NCI-H524 treated with DMSO at 0.1 percent for 48 hours (cell line): ENCODE data around the gene RFTN2.
"Not testable (repeated sequence)": the region's sequence is repeated elsewhere in the genome, so short reads cannot be mapped to it uniquely, and the experiment has no call there.

Source experiments
- DNase-seq: peaks from one replicate; lab custom pipeline; 2025; lab: John Stamatoyannopoulos, UW

Gene RFTN2

DNA sequence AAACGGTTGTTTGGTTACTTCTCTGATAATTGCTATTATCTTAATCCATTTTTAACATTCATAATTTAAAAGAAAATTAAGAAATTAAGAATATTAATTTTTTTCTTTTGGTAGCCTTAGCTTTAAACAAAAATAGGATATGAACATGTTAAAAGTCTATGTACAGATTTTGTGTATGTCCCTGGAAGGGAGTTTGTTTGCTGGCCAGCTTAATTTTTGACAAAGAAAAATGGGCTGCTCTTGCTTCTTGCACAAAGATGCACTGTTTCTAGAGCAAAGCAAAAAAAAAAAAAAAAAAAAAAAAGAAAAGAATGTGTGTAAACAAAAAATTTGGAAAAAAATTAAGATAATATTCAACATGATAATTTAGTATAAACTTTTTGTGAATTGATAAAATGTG lies 1.3 kb downstream of the RFTN2 start:
- no peak for DNase-seq

GRCh38 chr2:197673606-197674005 lies 1.8 kb downstream of the RFTN2 start:
- no peak for DNase-seq

- no peak for DNase-seq
Measured at GRCh38 chr2:197673106-197673505, 2.3 kb downstream of the RFTN2 start.

- DNase-seq, result no peak
Measured at GRCh38 chr2:197672371-197672893, 3.0 kb downstream of the RFTN2 start.

DNA sequence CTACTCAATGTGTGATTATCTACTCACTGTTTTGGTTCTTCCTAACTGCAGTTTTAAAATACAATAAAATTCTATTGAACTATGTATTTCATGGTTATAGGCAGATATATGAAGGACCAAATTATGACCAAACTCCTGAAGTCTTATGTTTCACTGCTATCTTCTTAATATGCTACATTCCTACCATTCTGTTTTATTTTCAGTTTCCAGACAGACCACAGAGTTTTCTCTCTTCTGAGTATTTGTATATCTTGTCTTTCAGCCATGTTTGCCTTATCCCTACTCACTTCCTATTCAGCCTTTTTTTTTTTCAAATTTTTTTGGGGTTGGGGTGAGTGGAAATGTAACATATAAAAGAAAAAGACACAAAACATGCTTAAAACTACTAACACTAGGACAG lies 6.3 kb downstream of the RFTN2 start:
- no peak for DNase-seq

- no peak for DNase-seq
Measured at GRCh38 chr2:197668296-197668695, 7.1 kb downstream of the RFTN2 start.

DNA sequence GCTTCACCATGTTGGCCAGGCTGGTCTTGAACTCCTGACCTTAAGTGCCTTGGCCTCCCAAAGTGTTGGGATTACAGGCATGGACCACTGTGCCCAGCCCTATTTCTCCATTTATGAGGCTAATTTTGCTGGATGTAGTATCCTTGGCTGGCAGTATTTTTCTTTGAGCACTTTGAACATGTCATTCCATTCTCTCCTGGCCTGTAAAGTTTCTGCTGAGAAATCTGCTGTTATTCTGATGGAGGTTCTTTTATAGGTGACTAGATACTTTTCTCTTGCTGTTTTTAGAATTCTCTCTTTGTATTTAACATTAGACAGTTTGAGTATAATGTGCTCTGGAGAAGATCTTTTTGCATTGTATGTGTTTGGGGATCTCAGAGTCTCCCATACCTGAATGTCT lies 9.1 kb downstream of the RFTN2 start:
- no peak for DNase-seq

- no peak for DNase-seq
Measured at GRCh38 chr2:197661626-197662025, 13.8 kb downstream of the RFTN2 start.

- no peak for DNase-seq
Measured at GRCh38 chr2:197657562-197657961, 17.8 kb downstream of the RFTN2 start.

- no peak for DNase-seq
Measured at GRCh38 chr2:197647961-197648690, 27.3 kb downstream of the RFTN2 start.

DNA sequence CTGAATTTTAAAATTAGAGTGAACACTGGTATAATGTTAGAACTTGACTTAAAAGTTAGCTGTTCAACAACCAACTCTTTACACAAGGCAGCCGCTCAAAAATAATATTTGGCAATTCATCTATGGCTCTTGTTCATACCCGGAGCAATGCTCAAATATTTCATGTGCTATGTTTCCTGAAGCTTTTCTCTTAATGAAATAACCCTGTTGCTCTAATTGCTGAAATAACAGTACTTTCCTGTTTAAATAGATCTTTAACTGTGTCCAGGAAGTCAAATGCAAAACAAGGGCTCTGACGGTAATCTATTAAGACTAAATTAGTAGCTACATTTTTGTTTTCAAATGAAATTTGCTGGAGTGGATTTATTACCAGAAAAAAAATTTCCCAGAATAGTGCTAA lies 33.7 kb downstream of the RFTN2 start:
- no peak for DNase-seq

DNA sequence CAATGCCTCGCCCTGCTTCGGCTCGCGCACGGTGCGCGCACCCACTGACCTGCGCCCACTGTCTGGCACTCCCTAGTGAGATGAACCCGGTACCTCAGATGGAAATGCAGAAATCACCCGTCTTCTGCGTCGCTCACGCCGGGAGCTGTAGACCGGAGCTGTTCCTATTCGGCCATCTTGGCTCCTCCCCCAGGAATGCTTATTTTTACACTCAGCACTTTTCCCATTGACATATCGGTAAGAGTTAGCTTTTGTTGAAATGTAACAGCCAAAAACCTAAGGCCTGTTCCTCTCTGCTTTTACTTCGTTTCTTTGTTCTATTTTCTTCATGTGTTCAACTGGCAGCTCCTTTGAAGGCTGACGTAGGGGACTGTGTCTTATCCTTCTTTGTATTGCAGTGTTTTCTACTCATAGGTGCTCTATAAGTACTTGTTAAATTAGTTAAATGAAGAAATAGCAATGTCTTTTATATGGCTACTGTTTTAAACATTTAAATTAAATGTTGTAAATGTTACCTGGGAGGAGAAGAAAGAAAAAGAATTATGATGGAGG lies 34.7 kb downstream of the RFTN2 start:
- DNase-seq, result not testable (repeated sequence)

DNA sequence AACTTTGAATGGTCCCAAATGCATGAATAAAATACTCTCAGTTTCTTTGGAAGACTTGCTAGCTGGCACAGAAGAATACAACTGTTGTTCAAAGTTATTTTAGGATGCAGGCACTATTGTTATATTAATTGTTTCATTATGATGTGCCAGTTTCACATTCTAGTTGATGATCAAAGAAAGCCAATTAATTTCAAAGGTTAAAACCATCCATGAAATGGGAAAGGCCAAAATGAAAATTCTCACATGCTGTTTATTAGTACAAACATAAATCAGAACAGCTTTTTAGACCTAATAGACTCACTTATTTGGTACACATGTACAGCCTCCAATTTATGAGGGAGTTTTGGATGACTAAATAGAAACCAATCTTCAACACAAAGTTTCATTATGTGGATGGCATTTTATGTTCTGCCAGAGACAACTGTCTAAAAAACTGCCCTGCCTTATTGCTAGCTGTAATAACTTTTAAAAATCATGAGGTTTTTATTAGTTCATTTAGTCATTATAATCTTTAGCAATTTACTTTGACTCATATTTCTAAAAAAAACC lies 42.2 kb downstream of the RFTN2 start:
- no peak for DNase-seq

DNA sequence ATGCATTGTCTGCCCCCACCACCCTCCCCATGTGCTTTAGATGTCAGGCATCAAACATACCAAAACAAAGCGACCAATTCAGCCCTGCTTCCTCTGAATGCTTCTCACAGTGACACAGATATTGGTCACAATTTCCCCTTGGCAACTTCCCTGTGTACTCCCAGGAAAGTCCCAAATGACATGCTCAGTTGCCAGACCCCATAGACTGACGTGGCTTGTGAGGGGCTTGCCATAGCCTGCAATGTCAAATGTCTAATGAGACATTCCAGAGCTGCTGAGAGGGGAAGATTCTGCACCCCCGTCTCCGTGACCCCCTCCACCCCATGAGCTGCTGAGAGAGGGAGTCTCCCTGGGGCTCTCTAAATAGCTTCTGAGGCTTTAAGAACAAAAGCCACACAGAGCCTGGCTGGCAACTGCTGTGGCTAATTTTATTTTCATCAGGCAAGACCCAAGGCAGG lies 47.3 kb downstream of the RFTN2 start:
- no peak for DNase-seq

DNA sequence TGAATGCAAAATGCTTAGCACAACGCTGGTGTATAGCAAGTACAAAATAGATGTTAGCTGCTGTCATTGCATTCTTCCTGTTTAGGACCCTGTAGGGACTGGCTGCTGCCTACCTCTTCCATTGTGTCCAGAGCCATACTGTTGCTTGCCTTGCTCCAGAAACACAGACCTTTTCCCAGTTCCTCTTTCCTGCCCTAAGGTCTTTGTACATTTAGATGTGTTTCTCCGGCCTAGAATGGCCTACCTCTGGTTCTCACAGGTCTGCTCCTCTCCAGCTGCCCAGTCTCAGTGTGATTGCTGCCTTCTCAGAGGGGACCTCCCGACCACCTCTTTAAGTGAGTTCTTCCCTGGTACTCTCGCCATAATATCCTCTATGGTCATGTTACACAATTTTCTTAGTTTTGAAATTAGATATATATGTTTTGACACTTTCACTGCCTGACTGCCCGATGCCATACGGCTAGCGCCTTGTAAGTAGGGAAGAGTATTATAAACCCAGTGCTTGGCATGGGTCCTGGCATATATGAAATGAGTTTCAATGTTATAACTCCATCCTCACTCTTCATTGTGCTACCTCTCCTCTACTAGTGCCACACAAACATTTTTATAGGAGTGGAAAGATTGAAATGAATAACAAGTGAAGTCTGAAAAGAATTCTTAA lies 48.3 kb downstream of the RFTN2 start:
- no peak for DNase-seq

GRCh38 chr2:197620133-197620532 lies 55.3 kb downstream of the RFTN2 start:
- DNase-seq, result no peak

GRCh38 chr2:197615016-197615652 lies 60.3 kb downstream of the RFTN2 start:
- no peak for DNase-seq

DNA sequence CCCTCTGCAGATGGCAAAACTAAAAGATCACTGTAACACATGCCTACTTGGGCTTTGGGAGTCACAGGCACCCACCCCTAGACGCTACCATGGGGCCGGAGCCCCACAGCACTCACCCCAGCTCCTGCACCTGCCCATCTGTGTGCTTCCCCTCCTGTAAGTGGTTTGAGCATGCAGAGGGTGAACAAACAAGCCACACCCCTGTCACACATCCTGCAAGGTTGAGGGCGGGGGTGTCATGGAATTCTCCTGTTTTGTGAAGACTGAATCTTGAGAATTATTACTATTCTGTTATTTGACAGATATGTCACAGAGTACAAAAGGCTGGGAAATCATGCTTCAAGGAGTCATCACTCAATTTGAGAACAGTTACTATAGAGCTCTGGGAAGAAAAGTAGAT lies 60.9 kb downstream of the RFTN2 start:
- no peak for DNase-seq

GRCh38 chr2:197613509-197613987 lies 61.8 kb downstream of the RFTN2 start:
- no peak for DNase-seq

- DNase-seq, result no peak
Measured at GRCh38 chr2:197606180-197606579, 69.2 kb downstream of the RFTN2 start.

- no peak for DNase-seq
Measured at GRCh38 chr2:197604117-197604860, 71.1 kb downstream of the RFTN2 start.

- no peak for DNase-seq
Measured at GRCh38 chr2:197601726-197602125, 73.7 kb downstream of the RFTN2 start.
